GM18520 (cell line): Measurements from ENCODE around the gene TRAF3IP1.
"Not testable (repeated sequence)": the region's sequence is repeated elsewhere in the genome, so short reads cannot be mapped to it uniquely, and the experiment has no call there.

ENCODE experiments used
- ATAC-seq: cut with Tn5 transposase; IDR thresholded peaks from one replicate; pipeline ENCODE4 v1.9.1; 2021; ENCODE audit not compliant: unreplicated experiment

TRAF3IP1 gene

GRCh38 chr2:238337846-238338245 is 17.5 kb downstream of the TRAF3IP1 start:
- ATAC-seq: no peak

- ATAC-seq: no peak
Observed at GRCh38 chr2:238338710-238339394, 18.5 kb downstream of the TRAF3IP1 start.

- ATAC-seq: no peak
Observed at GRCh38 chr2:238339395-238339780, 19.1 kb downstream of the TRAF3IP1 start.

- no peak for ATAC-seq
Observed at GRCh38 chr2:238339814-238340213, 19.5 kb downstream of the TRAF3IP1 start.

GRCh38 chr2:238341536-238341935 is 21.2 kb downstream of the TRAF3IP1 start:
- ATAC-seq: no peak

GRCh38 chr2:238344035-238344434 is 23.7 kb downstream of the TRAF3IP1 start:
- no peak for ATAC-seq

GRCh38 chr2:238344517-238344916 is 24.2 kb downstream of the TRAF3IP1 start:
- ATAC-seq: no peak

GRCh38 chr2:238345297-238345968 is 25.1 kb downstream of the TRAF3IP1 start:
- no peak for ATAC-seq

GRCh38 chr2:238346544-238346943 is 26.2 kb downstream of the TRAF3IP1 start:
- no peak for ATAC-seq

GRCh38 chr2:238350150-238350897 is 30.0 kb downstream of the TRAF3IP1 start:
- no peak for ATAC-seq

- ATAC-seq: no peak
Observed at GRCh38 chr2:238351315-238351714, 31.0 kb downstream of the TRAF3IP1 start.

GRCh38 chr2:238352361-238352760 is 32.0 kb downstream of the TRAF3IP1 start:
- ATAC-seq: no peak

- ATAC-seq: no peak
Observed at GRCh38 chr2:238358769-238359168, 38.5 kb downstream of the TRAF3IP1 start.

- no peak for ATAC-seq
Observed at GRCh38 chr2:238359403-238359802, 39.1 kb downstream of the TRAF3IP1 start.

- ATAC-seq: no peak
Observed at GRCh38 chr2:238361877-238362276, 41.6 kb downstream of the TRAF3IP1 start.

GRCh38 chr2:238362626-238363025 is 42.3 kb downstream of the TRAF3IP1 start:
- ATAC-seq: no peak

GRCh38 chr2:238369591-238370040 is 49.3 kb downstream of the TRAF3IP1 start:
- no peak for ATAC-seq

- ATAC-seq: no peak
Observed at GRCh38 chr2:238370094-238370822, 49.9 kb downstream of the TRAF3IP1 start.

GRCh38 chr2:238370823-238371372 is 50.6 kb downstream of the TRAF3IP1 start:
- no peak for ATAC-seq

- ATAC-seq: not testable (repeated sequence)
Observed at GRCh38 chr2:238372277-238372676, 52.0 kb downstream of the TRAF3IP1 start.

GRCh38 chr2:238376884-238377391 is 56.6 kb downstream of the TRAF3IP1 start:
- ATAC-seq: no peak
